Heart left ventricle (tissue), 16 donors: ENCODE measurements around the gene PDE11A. TPM values are rescaled to one million over a fixed set of nuclear protein-coding genes. Genes with fewer than 3 reads are reported as not detected.

Experiments used
- ATAC-seq, 4 donors: fragments of 200-7000 bp; cut with Tn5 transposase; one replicate each; pipeline ENCODE4 v1.9.1; 2020 to 2022; ENCODE audit warnings: moderate library complexity in 4 of 4, mild to moderate bottlenecking in 3 of 4, moderate number of reproducible peaks in 1 of 4
- DNase-seq, 5 donors: peaks; one replicate each; pipeline ENCODE4 v3.0.0-alpha.2; 2020
- H3K27ac ChIP-seq, 12 donors: fragments of 200-600 bp; sonication (generic) in 4 of 12; one replicate each; pipeline versions ENCODE4 v1.5.0 to v1.8.0; 2016 to 2022; ENCODE audit warnings: mild to moderate bottlenecking in 2 of 12
- H3K27me3 ChIP-seq, 9 donors: fragments of 200-600 bp; sonication (generic) in 2 of 9; one replicate each; pipeline versions ENCODE4 v1.5.1 to v1.8.0; 2016 to 2022; ENCODE audit warnings: mild to moderate bottlenecking in 3 of 9
- H3K36me3 ChIP-seq, 9 donors: fragments of 200-600 bp; sonication (generic) in 2 of 9; one replicate each; pipeline versions ENCODE4 v1.5.0 to v1.8.0; 2018 to 2022; ENCODE audit warnings: mild to moderate bottlenecking in 2 of 9
- H3K4me1 ChIP-seq, 12 donors: fragments of 200-600 bp; sonication (generic) in 4 of 12; one replicate each; pipeline versions ENCODE4 v1.5.0 to v1.8.0; 2016 to 2022; ENCODE audit warnings: mild to moderate bottlenecking in 3 of 12
- H3K4me3 ChIP-seq, 12 donors: fragments of 200-600 bp; sonication (generic) in 4 of 12; one replicate each; pipeline versions ENCODE4 v1.5.0 to v1.8.0; 2017 to 2022; ENCODE audit warnings: mild to moderate bottlenecking in 9 of 12, moderate library complexity in 4 of 12
- H3K9me3 ChIP-seq, 12 donors: fragments of 200-600 bp; sonication (generic) in 4 of 12; one replicate each; pipeline versions ENCODE4 v1.5.0 to v1.8.0; 2016 to 2022; ENCODE audit warnings: mild to moderate bottlenecking in 1 of 12
- POLR2A ChIP-seq, 2 donors: fragments of 450-650 bp; IDR thresholded peaks; one replicate each; pipeline ENCODE4 v1.6.1; 2017; ENCODE audit warnings: antibody characterized with exemption in 2 of 2, mild to moderate bottlenecking in 2 of 2, moderate library complexity in 2 of 2
- WGBS, 4 donors: extraction: QIAGEN DNeasy Blood & Tissue Kit in 2 of 4; methylation state at CpG; one replicate each; pipeline versions ENCODE4 v1.1.5 to v1.1.7; 2013 to 2018; 5-methylcytosine and 5-hydroxymethylcytosine counted together
- intact Hi-C, 10 donors: fragments of 100-400 bp; cut with DNase I; formaldehyde crosslinking; loops; one replicate each; pipeline versions ENCODE4 v1.11.1 to v1.14.2; 2022
- polyA plus RNA-seq, 2 donors: library from polyadenylated mRNA; stranded (reverse); fragments of 200-250 nt; gene quantifications; one replicate each; pipeline ENCODE4 v1.2.3, GENCODE V29; 2013
- total RNA-seq, 9 donors: library from RNA; depleted of rRNA in 2 of 9; stranded (reverse); fragments of >200 nt in 2 of 9; fragmentation: NEBNext Ultra II Directional in 3 of 9; extraction: Animal tissue kit (Norgen Biotek cat#: 25700) in 3 of 9; gene quantifications; one replicate each; pipeline versions ENCODE4 v1.1.0 to v1.2.4, GENCODE V29; 2016 to 2023
- TF ChIP-seq, protein P1 (sequence below), 12 donors: fragments of 200-600 bp; sonication (generic) in 4 of 12; IDR thresholded peaks; one replicate each; pipeline versions ENCODE4 v1.5.0 to v1.8.0; 2018 to 2022; ENCODE audit warnings: antibody characterized with exemption in 12 of 12, mild to moderate bottlenecking in 5 of 12
- donor health status: ischemic (EF 13 %, LVEDD 7.1; RV severe dilation, severe dysfunction).
- donor health status: healthy with polysubstance abuse.
- donor health status: DM: no; HTN: yes; CAD: no.
- donor health status: DM: no; HTN: no; CAD: no.
- donor health status: ischemic (EF 25% LVEDD 6.9; RV normal size, moderate dysfunction).
- donor health status: ischemic (EF 25% LVEDD 5.7; RV mildly dilated, moderate dysfunction).
- donor health status: healthy.
- donor health status: DM: yes; HTN: yes; CAD: no.
- donor health status: ischemic (EF 35%, LVEDD 5.7; RV mildly dilated, moderate dysfunction).
- donor health status: nonischemic (EF 11% LVEDD 7.7; RV severe dilation, severe dysfunction).
- donor health status: DM: yes; HTN: yes; CAD: no.
- donor health status: PGD.
- donor health status: ischemic (EF 29% LVEDD 5.4; RV normal size, mild dysfunction).
- donor health status: nonischemic (EF 23%, LVEDD 6.1; RV moderate dilation, normal function).

PDE11A gene
- total and polyA plus RNA-seq, 11 donors = 0.24 to 2.9 (median 0.88) TPM

DNA sequence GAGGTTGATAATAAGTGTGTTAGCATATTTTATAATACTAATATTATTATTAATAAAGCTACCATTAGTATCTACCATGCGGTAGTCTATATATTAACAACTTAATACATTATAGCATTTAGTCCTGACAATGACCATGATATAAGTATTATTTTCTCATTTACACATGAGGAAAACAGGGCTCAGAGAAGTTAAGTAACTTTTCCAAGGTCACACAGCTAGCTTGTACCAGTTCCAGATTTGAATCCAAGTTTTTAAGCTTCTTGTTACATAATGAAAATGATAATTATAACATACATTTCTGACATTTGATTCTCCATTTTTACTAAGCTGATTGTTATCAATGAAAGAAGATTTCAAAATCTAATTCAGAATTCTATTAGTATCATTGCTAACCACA lies 369.4 kb downstream of the PDE11A start:
- peaks cover 0 to 4% (median 0%) of the 10 kb centered on the region in 9 donors for H3K27me3 ChIP-seq
- intact Hi-C loops = no loop called here
- no peaks in the 10 kb centered on the region for H3K9me3 ChIP-seq
- ATAC-seq (no peak), DNase-seq (no peak)
- H3K27ac ChIP-seq = no peak overlapping the region
- H3K4me1 ChIP-seq = no peaks in the 10 kb centered on the region
- no peaks in the 10 kb centered on the region for H3K36me3 ChIP-seq
- TF ChIP-seq, protein P1, sequence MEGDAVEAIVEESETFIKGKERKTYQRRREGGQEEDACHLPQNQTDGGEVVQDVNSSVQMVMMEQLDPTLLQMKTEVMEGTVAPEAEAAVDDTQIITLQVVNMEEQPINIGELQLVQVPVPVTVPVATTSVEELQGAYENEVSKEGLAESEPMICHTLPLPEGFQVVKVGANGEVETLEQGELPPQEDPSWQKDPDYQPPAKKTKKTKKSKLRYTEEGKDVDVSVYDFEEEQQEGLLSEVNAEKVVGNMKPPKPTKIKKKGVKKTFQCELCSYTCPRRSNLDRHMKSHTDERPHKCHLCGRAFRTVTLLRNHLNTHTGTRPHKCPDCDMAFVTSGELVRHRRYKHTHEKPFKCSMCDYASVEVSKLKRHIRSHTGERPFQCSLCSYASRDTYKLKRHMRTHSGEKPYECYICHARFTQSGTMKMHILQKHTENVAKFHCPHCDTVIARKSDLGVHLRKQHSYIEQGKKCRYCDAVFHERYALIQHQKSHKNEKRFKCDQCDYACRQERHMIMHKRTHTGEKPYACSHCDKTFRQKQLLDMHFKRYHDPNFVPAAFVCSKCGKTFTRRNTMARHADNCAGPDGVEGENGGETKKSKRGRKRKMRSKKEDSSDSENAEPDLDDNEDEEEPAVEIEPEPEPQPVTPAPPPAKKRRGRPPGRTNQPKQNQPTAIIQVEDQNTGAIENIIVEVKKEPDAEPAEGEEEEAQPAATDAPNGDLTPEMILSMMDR (IDR thresholded peaks at IDR 0.05) = no peak
- TF ChIP-seq POLR2A (IDR thresholded peaks at IDR 0.05) = no peak
- H3K4me3 ChIP-seq = no peak overlapping the region
- WGBS, 4 donors = 97 to 99% (median 98%) methylated on average over 1 of the region's 1 CpG

DNA sequence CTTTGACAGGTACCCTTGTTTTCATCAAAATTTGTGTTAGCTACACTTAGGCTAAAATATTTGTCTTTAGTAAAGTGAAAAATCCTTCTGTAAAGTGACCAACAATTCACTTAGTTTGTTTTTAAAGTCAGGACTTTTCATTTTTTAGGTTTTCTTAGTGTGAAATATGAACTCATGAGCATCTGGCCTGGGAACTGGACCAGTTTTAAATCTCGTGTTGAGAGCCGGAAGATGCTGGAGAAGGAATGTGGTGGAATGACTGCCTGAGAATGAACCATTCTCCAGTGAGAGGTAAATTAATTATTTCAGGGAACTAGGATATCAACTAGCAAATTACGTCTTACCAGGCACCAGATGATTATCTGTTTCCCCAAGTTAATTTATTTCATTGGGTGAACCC lies 374.3 kb downstream of the PDE11A start:
- H3K4me3 ChIP-seq = no peak overlapping the region
- no peaks in the 10 kb centered on the region for H3K27me3 ChIP-seq
- H3K9me3 ChIP-seq = no peaks in the 10 kb centered on the region
- H3K36me3 ChIP-seq = no peaks in the 10 kb centered on the region
- intact Hi-C loops = no loop called here
- TF ChIP-seq, protein P1 (IDR thresholded peaks at IDR 0.05) = no peak
- no peak for TF ChIP-seq POLR2A (IDR thresholded peaks at IDR 0.05)
- 77 to 87% (median 83%) methylated on average over 3 of the region's 3 CpGs for WGBS, 4 donors
- no peak overlapping the region for H3K27ac ChIP-seq
- no peaks in the 10 kb centered on the region for H3K4me1 ChIP-seq
- DNase-seq (no peak), ATAC-seq (no peak)

DNA sequence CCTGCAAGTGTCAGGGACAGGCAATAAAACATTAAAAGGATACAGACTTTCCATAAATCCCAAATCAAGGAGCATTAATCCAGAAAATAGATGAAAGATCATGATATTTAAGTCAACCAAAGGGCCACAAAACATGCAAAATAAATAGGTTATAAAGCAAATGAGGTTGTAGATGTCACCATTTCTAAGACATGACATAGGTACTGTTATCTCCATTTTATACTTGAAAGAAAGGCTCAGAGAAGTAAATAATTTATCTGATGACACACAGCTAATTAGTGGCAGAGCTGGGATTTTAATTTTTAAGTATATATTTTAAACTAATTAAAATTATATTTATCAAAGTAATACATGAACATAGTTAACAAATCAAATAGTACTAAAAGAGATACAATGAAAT lies 378.2 kb downstream of the PDE11A start:
- intact Hi-C loops = no loop called here
- DNase-seq (no peak), ATAC-seq (no peak)
- no peaks in the 10 kb centered on the region for H3K27me3 ChIP-seq
- no peak overlapping the region for H3K27ac ChIP-seq
- no peaks in the 10 kb centered on the region for H3K4me1 ChIP-seq
- no peak overlapping the region for H3K4me3 ChIP-seq
- H3K9me3 ChIP-seq = no peaks in the 10 kb centered on the region
- no peaks in the 10 kb centered on the region for H3K36me3 ChIP-seq
- no peak for TF ChIP-seq POLR2A (IDR thresholded peaks at IDR 0.05)
- TF ChIP-seq, protein P1 (IDR thresholded peaks at IDR 0.05) = no peak

DNA sequence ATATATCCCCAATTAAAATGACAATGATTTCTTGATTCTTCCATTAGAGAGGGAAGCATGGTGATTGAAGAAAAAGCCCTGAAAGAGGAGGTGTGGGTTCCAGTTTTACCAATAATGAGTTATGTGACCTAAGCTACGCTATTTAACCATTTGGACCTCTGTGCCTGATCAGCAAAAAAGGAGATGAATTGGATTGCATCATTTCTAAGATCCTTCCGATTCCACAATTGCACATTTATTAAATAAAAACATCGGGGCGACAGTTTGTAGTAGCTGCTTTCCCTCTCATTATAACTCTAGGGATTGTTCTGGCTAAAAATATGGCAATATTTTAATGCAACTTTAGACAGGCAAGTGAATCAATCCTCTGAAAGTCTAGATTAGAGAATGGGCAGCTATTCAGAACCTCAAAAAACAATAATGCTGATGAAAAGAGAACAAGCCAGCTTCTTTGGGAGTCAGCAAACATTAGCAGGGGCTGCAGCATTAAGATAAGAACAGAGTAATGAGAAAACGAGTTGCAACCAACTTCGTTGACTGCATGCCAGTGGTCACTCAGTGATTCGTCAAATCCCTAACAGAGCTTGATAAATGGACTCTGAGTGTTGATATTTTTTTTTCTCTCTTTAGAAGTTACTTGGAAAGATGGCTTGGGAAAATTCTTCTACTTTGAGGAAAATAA lies 378.8 kb downstream of the PDE11A start:
- Histone ChIP-seq H3K36me3 (no peaks in the 10 kb centered on the region), H3K9me3 (no peaks in the 10 kb centered on the region), H3K4me1 (no peaks in the 10 kb centered on the region), H3K27me3 (no peaks in the 10 kb centered on the region), H3K4me3 (no peak overlapping the region), H3K27ac (no peak overlapping the region)
- DNase-seq (no peak), ATAC-seq (no peak)
- intact Hi-C loops = no loop called here
- TF ChIP-seq, protein P1 (IDR thresholded peaks at IDR 0.05) = no peak
- no peak for TF ChIP-seq POLR2A (IDR thresholded peaks at IDR 0.05)
- WGBS, 4 donors = 66 to 75% (median 72%) methylated on average over 7 of the region's 7 CpGs
